AG10803 (cell line): ENCODE results near the gene RERE.
"Not testable (repeated sequence)": the region's sequence is repeated elsewhere in the genome, so short reads cannot be mapped to it uniquely, and the experiment has no call there.

Experiments used
- DNase-seq: peaks from one replicate; pipeline ENCODE4 v3.0.0; 2010; ENCODE audit warnings: low read depth
- H3K4me3 ChIP-seq: 2 replicates; pipeline ENCODE4 v1.5.1; 2011; ENCODE audit warnings: mild to moderate bottlenecking, low read length, control low read depth
- TF ChIP-seq, protein P1 (sequence below): conservative IDR thresholded peaks from 2 replicates; pipeline ENCODE4 v1.5.1; 2011; ENCODE audit warnings: mild to moderate bottlenecking, low read length, control low read depth, inconsistent platforms

Gene RERE

GRCh38 chr1:8787218-8787617, 30.2 kb downstream of the RERE start:
- TF ChIP-seq, protein P1, sequence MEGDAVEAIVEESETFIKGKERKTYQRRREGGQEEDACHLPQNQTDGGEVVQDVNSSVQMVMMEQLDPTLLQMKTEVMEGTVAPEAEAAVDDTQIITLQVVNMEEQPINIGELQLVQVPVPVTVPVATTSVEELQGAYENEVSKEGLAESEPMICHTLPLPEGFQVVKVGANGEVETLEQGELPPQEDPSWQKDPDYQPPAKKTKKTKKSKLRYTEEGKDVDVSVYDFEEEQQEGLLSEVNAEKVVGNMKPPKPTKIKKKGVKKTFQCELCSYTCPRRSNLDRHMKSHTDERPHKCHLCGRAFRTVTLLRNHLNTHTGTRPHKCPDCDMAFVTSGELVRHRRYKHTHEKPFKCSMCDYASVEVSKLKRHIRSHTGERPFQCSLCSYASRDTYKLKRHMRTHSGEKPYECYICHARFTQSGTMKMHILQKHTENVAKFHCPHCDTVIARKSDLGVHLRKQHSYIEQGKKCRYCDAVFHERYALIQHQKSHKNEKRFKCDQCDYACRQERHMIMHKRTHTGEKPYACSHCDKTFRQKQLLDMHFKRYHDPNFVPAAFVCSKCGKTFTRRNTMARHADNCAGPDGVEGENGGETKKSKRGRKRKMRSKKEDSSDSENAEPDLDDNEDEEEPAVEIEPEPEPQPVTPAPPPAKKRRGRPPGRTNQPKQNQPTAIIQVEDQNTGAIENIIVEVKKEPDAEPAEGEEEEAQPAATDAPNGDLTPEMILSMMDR = no peak
- DNase-seq = no peak
- H3K4me3 ChIP-seq = no peak overlapping the region

DNA sequence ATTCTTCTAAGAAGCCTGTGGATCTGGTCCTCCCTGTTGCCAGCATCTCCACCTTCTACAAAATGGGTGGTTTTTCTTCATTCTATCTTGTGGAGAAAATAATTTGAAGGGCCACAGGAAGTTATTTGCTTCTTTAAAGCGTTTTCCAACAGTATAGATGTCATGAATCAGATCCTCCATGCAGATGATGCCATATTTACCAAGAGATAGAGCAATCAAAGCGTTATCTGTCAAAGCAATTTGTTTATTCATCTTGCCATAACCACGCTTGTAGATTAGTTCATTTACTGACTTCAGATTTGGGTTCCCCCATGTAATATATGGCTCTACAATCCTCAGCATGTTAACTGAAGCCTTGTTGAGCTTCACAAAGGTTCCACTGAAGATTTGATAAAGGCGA, 31.2 kb downstream of the RERE start:
- H3K4me3 ChIP-seq, DNase-seq: not testable (repeated sequence)

GRCh38 chr1:8782955-8783354, 34.5 kb downstream of the RERE start:
- TF ChIP-seq, protein P1 = no peak
- H3K4me3 ChIP-seq = no peak overlapping the region
- no peak for DNase-seq

DNA sequence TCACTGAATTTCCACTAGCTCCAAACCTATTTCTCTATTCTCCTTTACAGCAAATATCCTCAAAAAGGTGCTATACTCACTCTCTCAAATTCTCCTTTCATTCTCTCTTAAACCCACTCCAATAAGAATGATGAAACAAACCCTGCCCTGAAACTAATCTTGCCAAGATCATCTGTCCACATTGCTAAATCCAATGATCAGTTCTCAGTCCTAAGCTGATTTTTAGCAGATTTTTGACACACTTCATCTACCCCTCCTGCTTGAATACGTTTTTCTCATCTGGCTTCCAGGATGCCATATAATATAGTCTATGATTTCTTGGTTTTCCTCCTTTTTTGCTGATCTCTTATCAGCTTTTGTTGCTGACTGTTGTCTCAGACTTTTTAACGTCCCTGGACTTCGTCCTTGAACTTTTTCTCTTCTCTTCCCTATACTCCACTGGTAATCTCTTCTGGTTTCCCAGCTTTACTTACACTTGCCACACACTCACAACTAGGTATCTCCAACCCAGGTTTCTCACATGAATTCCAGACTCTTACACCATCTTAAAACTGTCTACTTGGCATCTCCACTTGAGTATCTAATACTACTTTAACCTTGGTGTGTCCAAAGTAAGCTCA, 35.3 kb downstream of the RERE start:
- no peak overlapping the region for H3K4me3 ChIP-seq
- no peak for DNase-seq
- TF ChIP-seq, protein P1 = no peak

GRCh38 chr1:8780405-8780804, 37.0 kb downstream of the RERE start:
- TF ChIP-seq, protein P1 = no peak
- H3K4me3 ChIP-seq = no peak overlapping the region
- DNase-seq = no peak

DNA sequence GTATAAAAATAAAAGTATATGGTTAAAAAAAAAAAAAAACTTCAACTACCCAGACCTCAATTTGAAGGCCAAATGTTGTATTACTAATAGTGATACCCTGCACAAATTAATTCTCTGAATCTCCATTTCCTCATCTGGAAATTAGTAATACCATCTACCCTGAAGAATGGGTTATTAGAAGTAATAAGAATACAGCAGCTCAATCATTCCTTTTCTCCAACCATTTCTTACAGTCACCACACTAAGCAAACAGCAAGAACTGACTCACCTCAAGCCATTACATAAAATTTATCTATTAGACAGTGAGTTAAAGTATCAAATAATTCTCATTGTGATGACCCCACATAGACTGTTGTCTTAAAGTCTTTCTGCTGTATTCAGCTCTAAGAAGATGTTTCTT, 39.6 kb downstream of the RERE start:
- no peak overlapping the region for H3K4me3 ChIP-seq
- no peak for DNase-seq
- TF ChIP-seq, protein P1 = no peak

GRCh38 chr1:8776104-8776503, 41.3 kb downstream of the RERE start:
- H3K4me3 ChIP-seq = no peak overlapping the region
- TF ChIP-seq, protein P1 = no peak
- DNase-seq = no peak

GRCh38 chr1:8767006-8767405, 50.4 kb downstream of the RERE start:
- TF ChIP-seq, protein P1 = no peak

More at GRCh38 chr1:8767006-8767405, 50.4 kb downstream of the RERE start:
- no peak overlapping the region for H3K4me3 ChIP-seq
- no peak for DNase-seq
